ENCODE measurements around the gene ARHGAP25.

The ARHGAP25 gene

DNA sequence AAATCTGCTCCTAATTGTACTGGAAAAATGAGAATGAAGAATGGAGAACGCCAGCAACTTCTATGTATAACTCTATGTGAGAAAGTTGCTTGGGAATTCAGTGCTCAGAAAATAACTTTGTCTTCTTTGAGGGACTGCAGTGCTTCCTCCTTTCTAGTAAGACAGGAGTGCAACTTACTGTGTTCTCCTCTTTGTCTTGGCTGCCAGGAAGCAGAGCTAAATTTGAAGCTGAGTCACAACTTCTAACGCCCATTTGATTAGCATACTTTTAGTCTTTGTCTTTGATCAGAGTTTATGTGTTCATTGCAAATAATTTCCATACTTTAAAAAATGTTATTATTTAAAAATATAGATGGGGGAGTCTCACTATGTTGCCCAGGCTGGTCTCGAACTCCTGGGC lies 6.6 kb downstream of the ARHGAP25 start:
- in situ Hi-C loops (cut with HindIII; ENCODE audit: low sequenced_read_pairs) = no loop called here

DNA sequence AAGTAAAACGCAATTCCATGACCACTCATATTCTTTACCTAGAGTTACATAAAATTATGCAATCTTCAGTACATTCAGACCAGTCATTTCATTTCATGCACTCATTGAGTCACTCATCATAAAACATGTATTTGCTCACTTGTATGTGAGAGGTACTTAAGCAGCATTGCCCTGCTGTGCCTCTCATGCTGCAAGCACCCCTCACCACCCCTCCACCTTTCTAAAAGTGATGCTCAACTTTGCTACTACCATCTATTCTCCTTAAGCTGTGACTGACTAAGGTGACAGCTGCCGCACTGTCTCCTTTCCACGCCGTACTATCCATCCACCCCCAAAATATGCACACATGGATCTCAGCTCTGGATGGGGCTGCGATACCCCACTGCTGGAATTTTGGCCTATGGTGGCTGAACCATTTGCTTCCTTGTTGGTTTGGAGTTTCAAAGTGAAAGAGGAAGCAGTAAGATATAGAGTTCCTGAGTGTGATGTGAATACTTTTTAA lies 7.2 kb downstream of the ARHGAP25 start:
- in situ Hi-C loops (cut with HindIII; ENCODE audit: low sequenced_read_pairs) = no loop called here

DNA sequence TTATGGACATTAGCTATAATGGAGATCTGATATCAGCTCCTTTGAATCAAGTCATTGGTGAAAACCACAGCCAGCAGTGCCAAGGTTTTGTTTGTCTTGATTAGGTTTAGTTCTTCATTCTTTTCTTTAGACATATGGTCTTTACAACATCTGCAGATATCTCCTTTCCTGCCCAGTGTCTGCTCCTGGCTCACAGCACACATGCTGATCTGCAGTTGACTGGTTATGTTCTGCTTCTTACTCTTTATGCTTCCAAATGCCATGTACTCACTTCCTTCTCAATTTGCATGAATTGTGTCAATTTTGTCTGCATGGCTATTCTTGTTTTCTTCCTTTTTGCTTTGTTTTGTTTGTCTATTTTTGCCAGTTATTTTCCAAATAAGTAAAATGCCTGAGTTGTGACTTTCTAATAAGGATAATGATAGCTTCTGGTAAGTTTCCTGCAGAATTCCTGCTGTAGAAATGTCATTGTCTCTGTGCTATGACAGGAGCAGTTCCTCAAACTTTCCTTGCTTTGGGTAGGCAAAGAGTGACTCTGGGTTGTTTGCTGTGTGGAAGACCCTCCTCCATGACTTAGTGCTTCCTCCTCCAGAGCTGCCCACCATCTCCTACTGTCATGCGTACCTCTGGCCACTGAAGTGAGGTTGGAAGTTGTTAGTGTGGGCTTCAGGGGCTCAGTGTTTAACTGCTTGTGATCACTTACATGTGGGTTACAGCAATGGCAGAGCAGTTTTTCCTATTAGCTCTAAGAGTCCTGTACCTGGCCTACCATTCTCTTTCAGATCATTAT lies 8.2 kb downstream of the ARHGAP25 start:
- in situ Hi-C loops (cut with HindIII; ENCODE audit: low sequenced_read_pairs) = no loop called here

DNA sequence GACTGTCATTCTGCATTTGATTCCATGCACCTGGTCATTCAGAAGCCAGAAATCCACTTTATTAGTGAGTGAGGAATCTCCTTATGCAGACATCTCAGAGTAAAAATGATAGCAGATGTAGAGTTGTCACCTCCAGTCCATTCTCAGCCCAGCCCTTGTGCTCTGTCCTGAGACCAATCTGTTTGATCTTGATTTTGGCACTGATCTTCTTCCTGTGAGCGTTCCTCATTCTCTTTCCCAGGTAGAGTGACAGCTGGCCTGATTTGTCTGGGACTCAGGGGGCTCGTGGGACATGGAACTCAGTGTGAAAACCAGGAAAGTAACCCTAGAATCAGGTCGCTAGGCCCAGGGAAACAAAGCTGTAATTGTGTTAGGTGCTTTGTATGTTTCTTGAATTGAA lies 8.9 kb downstream of the ARHGAP25 start:
- in situ Hi-C loops (cut with HindIII; ENCODE audit: low sequenced_read_pairs) = no loop called here

- in situ Hi-C loops (cut with HindIII; ENCODE audit: low sequenced_read_pairs) = no loop called here
These were observed 9.8 kb downstream of the ARHGAP25 start for GRCh38 chr2:68744366-68744912.

DNA sequence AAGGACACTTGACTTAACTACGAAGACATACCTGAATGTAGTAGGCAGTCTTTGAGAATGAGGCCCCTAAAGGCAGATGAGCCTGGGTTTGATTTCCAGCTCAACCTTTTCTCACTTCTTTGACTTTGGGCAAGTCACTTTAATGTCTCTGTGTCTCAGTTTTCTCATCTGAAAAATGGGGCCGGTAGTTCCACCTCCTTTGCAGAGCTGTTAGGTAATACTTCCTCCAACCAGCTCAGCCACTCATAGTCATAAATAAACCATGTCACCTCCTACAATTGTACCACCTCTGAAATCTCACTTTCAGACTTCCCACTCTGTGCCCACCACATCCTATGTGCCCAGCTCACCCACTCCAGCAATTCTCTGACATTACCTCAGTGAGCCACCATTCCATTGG lies 10.4 kb downstream of the ARHGAP25 start:
- in situ Hi-C loops (cut with HindIII; ENCODE audit: low sequenced_read_pairs) = no loop called here

DNA sequence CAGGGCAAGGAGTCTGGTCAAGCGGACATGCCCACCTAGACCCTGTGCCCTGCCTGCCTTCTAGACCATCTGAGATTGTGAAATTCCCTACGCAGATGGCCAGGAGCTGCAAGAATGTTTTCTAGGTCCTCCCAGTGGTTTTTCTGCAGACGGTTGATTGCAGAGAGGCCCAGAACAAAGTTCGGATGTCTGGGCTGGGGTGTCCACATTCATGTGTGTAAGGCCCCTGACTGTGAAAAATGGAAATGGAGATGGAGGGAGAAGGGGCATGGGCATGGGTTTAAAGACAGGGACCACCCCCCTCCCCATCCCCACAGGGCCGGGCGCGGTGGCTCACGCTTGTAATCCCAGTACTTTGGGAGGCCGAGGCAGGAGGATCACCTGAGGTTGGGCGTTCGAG lies 11.8 kb downstream of the ARHGAP25 start:
- in situ Hi-C loops (cut with HindIII; ENCODE audit: low sequenced_read_pairs) = no loop called here

DNA sequence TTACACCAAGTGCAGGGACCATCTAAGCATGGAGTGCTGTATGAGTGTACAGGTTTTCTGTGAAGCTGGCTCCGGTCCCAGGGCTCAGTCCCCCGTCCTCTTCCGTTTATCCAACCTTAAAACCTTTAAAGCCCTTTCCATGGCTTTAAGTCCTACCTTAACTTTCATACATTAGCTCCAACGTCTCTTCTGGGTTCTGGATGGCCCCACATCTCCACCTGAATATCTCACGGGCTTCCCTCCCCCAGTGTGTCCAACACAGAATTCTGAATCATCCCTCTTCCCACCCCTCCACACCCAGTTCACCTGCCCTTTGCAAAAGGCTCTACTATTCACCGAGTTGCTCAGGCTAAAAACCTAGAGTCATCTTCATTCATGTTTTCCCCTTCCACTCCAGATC lies 12.8 kb downstream of the ARHGAP25 start:
- in situ Hi-C loops (cut with HindIII; ENCODE audit: low sequenced_read_pairs) = no loop called here

GRCh38 chr2:68747900-68748299 lies 13.3 kb downstream of the ARHGAP25 start:
- in situ Hi-C loops (cut with HindIII; ENCODE audit: low sequenced_read_pairs) = no loop called here

GRCh38 chr2:68748568-68748967 lies 14.0 kb downstream of the ARHGAP25 start:
- in situ Hi-C loops (cut with HindIII; ENCODE audit: low sequenced_read_pairs) = no loop called here

GRCh38 chr2:68749345-68749744 lies 14.7 kb downstream of the ARHGAP25 start:
- in situ Hi-C loops (cut with HindIII; ENCODE audit: low sequenced_read_pairs) = no loop called here

DNA sequence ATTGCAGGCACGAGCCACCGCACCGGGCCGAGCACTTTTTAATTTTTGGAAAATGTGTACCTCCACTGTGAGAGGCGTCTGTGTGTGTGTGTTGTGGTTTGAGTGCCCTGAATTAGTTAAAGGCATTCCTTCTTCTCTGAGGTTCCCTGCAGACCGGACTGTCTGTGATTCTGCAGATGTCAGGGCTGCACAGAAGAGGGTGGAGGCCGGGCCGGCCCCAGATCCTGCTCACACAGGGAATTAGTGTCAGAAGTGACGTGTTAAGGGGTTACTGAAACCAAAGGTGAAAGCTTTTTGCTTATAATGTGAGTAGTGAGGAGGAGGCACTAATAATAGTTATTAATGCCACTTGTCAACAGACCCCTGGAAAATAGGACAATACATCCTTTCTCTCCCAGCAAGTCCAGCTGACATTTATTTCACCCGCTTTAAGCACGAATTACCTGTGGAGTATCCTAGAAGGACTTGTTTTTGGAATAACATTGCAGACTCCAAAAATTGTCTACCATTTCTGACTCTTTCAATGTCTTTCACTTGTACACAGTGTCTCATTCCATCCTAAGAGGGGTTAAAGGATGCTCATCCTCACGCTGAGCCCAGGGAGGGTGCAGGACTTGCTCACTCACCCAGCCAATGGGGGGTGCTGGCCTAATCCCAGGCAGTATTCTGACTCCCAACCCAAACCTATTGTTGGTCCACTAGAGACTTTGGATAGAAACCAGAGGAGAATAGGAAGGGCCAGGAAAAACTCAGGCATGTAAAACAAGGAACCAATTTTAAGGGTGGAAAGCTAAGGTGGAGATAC lies 16.2 kb downstream of the ARHGAP25 start:
- in situ Hi-C loops (cut with HindIII; ENCODE audit: low sequenced_read_pairs) = no loop called here

- in situ Hi-C loops (cut with HindIII; ENCODE audit: low sequenced_read_pairs) = no loop called here
These were observed 17.1 kb downstream of the ARHGAP25 start for GRCh38 chr2:68751397-68752339.

- in situ Hi-C loops (cut with HindIII; ENCODE audit: low sequenced_read_pairs) = no loop called here
These were observed 18.7 kb downstream of the ARHGAP25 start for GRCh38 chr2:68753318-68753717.

DNA sequence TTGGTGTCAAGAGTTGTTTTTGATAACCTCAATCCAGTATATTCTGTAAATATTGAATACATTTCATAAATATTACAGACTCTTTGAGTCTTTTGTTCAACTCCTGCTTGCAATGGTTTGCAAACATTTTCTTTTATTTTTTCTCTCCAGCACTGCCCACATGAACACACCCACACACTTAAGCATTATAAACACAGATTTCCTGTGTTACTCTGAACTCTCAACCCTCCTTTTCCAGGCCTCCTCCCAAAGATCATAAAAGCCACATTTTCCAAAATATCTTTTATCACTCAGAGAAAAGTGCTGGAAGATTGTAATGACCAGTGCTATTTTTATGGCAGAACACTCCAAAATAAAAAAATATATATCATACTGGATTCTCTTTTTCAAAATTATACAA lies 20.5 kb downstream of the ARHGAP25 start:
- in situ Hi-C loops (cut with HindIII; ENCODE audit: low sequenced_read_pairs) = no loop called here

DNA sequence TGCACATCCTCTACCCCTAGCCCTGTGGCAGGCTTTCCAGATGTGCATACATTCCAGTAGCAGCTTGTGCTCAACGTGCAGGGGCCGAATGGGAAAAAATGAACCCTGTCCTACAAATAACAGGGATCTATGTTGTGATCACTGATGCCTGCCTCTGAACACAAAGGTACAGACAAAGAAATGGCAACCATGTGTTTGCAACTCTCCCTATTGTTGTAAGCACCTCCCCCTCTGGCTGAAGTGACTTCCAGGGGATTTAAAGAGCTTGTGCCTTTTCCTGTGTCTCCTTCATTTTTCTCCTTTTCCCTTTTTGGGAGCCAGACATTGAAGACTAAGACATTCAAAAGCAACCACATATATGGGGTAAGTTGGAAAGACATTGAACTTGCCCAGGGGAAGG lies 21.6 kb downstream of the ARHGAP25 start:
- in situ Hi-C loops (cut with HindIII; ENCODE audit: low sequenced_read_pairs) = no loop called here

GRCh38 chr2:68757081-68757480 lies 22.5 kb downstream of the ARHGAP25 start:
- in situ Hi-C loops (cut with HindIII; ENCODE audit: low sequenced_read_pairs) = no loop called here

- in situ Hi-C loops (cut with HindIII; ENCODE audit: low sequenced_read_pairs) = no loop called here
These were observed 27.5 kb downstream of the ARHGAP25 start for GRCh38 chr2:68762100-68762499.

DNA sequence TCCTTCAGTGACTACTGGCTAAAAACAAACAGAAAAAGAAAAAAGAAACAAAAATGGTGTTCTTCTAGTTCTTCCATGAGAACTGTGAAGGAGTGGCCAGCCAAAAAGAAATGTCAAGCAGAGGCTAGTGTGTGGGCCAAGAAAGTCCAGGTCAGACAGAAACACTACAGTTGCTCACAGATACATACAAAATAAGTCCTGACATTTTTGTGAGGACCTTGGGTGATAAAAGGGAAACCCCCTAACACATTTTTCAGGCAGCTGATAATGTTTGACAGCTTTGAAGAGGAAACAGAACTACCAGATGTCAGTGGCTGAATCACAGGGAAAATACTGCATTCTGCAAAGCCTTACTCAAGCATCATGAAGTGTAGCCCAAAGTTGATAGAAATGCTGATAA lies 28.1 kb downstream of the ARHGAP25 start:
- in situ Hi-C loops (cut with HindIII; ENCODE audit: low sequenced_read_pairs) = no loop called here

GRCh38 chr2:68764041-68764805 lies 29.6 kb downstream of the ARHGAP25 start:
- in situ Hi-C loops (cut with HindIII; ENCODE audit: low sequenced_read_pairs) = no loop called here
